Activated CD4-positive, alpha-beta T cell treated with anti-CD3 and anti-CD28 coated beads, Interleukin-2, amount 10 ng/mL, durations not matched to agents 7 days and 5 days (primary cell): ENCODE data around the gene SLC25A21. TPM values are rescaled to one million over a fixed set of nuclear protein-coding genes. Genes with fewer than 3 reads are reported as not detected.
"Not testable (repeated sequence)": the region's sequence is repeated elsewhere in the genome, so short reads cannot be mapped to it uniquely, and the experiment has no call there.

Source experiments
- CTCF ChIA-PET: fragments of 350-600 bp; sonication (Branson Sonifier 250); formaldehyde crosslinking; loops from one replicate; lab custom pipeline; 2021; ENCODE audit warnings: antibody characterized with exemption; lab: Charles Lee
- POLR2A ChIA-PET: fragments of 350-600 bp; sonication (Branson Sonifier 250); formaldehyde crosslinking; loops from one replicate; lab custom pipeline; 2021; ENCODE audit warnings: antibody characterized with exemption; lab: Charles Lee
- DNase-seq: peaks from one replicate; pipeline ENCODE4 v3.0.0-alpha.2; 2020
- H3K27ac Mint-ChIP-seq: one replicate; pipeline ENCODE4 v1.8.0; 2021; ENCODE audit warnings: mild to moderate bottlenecking, moderate library complexity, mixed read lengths
- H3K27me3 Mint-ChIP-seq: one replicate; pipeline ENCODE4 v1.8.0; 2021; ENCODE audit warnings: mixed read lengths
- H3K36me3 Mint-ChIP-seq: one replicate; pipeline ENCODE4 v1.8.0; 2021; ENCODE audit warnings: low read depth, mixed read lengths
- H3K4me1 Mint-ChIP-seq: one replicate; pipeline ENCODE4 v1.8.0; 2021; ENCODE audit warnings: mixed read lengths
- H3K4me3 Mint-ChIP-seq: one replicate; pipeline ENCODE4 v1.8.0; 2021; ENCODE audit warnings: mild to moderate bottlenecking, moderate library complexity, mixed read lengths
- H3K9me3 Mint-ChIP-seq: one replicate; pipeline ENCODE4 v1.8.0; 2021; ENCODE audit warnings: mixed read lengths
- total RNA-seq, 2 experiments: library from RNA; stranded (reverse); gene quantifications; one replicate each; pipeline ENCODE4 v1.2.3, GENCODE V29; 2021

Gene SLC25A21
- total RNA-seq, 2 experiments from 2014 or later = not detected

DNA sequence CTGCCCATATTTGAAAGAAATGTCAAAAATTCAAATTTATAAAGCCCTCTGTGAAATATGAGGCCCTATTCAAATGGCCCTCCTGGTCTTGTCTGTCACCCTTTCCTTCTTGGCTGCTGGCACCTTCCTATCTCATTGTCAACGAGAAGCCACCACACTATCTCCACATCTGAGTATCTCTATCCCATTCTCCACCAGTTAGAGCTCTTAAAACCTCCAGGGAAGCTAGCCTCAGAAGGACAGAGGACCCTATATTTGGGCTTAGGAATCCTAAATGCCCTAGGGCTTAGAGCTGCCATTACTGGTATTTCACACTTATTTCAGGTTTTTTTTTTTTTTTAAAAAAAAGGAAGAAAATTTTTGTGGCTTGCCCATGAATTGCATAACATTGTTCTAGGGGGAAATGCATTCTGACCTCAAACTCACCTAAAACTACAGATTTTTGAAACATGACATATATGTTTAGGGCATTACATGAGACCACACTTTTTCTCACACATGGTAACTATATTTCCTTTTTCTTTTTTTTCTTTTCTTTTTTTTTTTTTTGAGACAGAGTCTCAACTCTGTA lies 25.0 kb downstream of the SLC25A21 start:
- ChIA-PET CTCF (no interaction called here), POLR2A (no interaction called here)
- no peaks in the 10 kb centered on the region for H3K9me3 Mint-ChIP-seq
- H3K36me3 Mint-ChIP-seq = no peaks in the 10 kb centered on the region
- no peaks in the 10 kb centered on the region for H3K4me1 Mint-ChIP-seq
- H3K4me3 Mint-ChIP-seq = no peak overlapping the region
- no peak for DNase-seq
- no peaks in the 10 kb centered on the region for H3K27me3 Mint-ChIP-seq
- H3K27ac Mint-ChIP-seq = no peak overlapping the region

DNA sequence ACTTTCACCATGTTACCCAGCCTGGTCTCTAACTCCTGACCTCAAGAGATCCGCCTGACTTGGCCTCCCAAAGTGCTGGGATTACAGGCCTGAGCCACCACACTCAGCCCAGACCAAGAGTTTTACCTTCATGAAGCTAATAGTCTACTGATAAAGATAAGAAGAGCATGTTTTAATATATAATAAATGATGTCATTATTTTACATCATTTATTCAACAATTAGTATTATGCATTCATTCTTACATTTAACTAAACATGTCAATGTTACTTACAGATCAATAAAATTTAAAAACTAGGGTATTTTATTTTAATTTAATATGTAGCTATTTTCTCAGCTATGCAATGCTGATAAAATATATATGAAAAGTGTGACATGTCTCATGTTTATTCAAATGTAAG lies 26.0 kb downstream of the SLC25A21 start:
- H3K9me3 Mint-ChIP-seq, CTCF ChIA-PET, H3K27ac Mint-ChIP-seq, POLR2A ChIA-PET, H3K4me1 Mint-ChIP-seq, H3K36me3 Mint-ChIP-seq, H3K27me3 Mint-ChIP-seq, DNase-seq, H3K4me3 Mint-ChIP-seq: not testable (repeated sequence)

DNA sequence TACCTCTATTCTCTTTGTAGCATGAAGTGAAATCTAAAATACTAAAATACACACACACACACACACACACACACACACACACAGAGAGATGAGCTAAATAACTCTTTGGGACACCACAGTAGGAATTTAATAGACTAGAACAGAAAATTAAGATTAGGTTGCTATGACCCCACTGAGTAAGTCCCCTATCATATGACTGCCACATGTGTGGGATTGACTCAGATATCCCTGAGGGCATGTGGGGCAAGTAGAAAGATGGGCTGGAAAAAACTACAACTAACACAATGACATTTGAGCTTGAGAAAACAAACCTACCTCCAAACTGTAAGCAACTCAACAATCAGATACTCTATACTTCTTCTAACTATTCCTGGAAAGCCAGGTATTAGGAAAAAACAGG lies 27.0 kb downstream of the SLC25A21 start:
- no peaks in the 10 kb centered on the region for H3K36me3 Mint-ChIP-seq
- DNase-seq = no peak
- ChIA-PET CTCF (no interaction called here), POLR2A (no interaction called here)
- H3K4me3 Mint-ChIP-seq = no peak overlapping the region
- no peaks in the 10 kb centered on the region for H3K27me3 Mint-ChIP-seq
- H3K4me1 Mint-ChIP-seq = no peaks in the 10 kb centered on the region
- H3K9me3 Mint-ChIP-seq = no peaks in the 10 kb centered on the region
- no peak overlapping the region for H3K27ac Mint-ChIP-seq

DNA sequence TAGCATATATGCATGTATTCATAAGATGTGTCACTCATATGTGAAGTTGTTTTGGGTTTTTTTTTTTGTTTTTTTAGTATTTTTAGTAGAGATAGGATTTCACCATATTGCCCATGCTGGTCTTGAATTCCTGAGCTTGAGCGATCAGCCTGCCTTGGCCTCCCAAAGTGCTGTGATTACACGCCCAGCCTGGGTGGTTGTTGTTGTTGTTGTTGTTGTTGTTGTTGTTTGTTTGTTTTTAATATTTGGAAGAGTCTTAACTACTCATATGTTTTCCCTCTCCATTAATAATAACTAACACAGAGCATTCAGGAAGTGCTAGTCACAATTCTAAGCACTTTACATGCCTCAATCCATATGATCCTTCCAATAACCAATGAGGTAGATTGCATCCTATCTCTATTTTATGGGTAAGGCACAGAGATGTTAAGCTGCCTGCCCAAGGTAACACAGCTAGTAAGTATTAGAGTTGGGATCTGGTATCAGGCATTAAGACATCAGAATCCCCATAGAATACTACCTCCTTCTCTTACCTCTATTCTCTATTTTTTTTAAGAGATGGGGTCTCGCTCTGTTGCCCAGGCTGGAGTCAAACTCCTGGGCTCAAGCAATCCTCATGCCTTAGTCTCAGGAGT lies 27.6 kb downstream of the SLC25A21 start:
- no peak overlapping the region for H3K27ac Mint-ChIP-seq
- no peaks in the 10 kb centered on the region for H3K36me3 Mint-ChIP-seq
- no peaks in the 10 kb centered on the region for H3K9me3 Mint-ChIP-seq
- CTCF ChIA-PET = no interaction called here
- H3K4me3 Mint-ChIP-seq = no peak overlapping the region
- no peaks in the 10 kb centered on the region for H3K27me3 Mint-ChIP-seq
- H3K4me1 Mint-ChIP-seq = no peaks in the 10 kb centered on the region
- POLR2A ChIA-PET = no interaction called here
- no peak for DNase-seq

DNA sequence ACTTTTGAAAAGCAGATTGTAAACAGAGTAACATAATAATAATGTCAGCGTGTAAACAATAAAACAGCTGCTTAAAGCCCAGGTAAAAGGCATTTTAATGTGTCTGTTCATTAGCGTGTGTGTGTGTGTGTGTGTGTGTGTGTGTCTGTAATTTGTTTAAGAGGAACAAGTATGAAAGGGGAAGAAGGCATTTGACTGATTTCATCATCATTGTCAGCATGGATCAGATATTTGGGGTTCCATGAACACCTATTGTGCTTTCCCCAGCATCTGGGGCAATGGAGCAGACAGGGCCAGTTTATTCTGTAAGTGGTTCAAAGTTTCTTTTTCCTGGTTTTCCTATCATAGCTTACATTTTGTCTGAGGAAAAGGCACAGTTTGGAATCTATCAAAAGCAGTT lies 28.9 kb downstream of the SLC25A21 start:
- Mint-ChIP-seq H3K4me3 (no peak overlapping the region), H3K27me3 (no peaks in the 10 kb centered on the region), H3K9me3 (no peaks in the 10 kb centered on the region), H3K4me1 (no peaks in the 10 kb centered on the region), H3K27ac (no peak overlapping the region), H3K36me3 (no peaks in the 10 kb centered on the region)
- ChIA-PET POLR2A (no interaction called here), CTCF (no interaction called here)
- no peak for DNase-seq

DNA sequence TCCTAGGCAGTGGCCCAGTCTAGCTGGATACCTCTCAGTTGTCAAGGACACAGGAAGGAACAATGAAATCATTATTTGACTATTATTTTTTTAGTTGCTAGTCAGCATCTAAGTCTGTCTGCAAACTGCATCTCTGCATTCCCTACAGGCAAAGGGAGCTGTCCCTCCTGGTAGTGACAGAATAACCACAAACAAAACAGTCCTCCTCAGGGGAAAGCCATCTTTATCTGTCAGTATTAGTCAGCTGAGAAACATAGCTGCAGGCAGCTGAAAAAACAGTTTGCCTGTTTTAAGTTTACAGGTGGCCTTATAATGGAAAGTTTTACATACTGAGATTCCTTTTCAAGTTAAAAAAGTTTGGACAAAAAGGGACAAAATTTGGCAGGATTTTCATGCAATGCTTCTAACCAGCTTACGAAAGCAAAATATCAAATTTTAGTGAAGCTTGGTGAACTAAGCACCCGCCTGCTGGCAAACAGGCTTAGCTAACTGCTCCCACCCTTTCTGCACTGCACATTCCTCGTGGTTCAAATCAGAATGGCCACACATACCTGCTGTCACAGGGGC lies 29.5 kb downstream of the SLC25A21 start:
- no peak for DNase-seq
- Mint-ChIP-seq H3K27me3 (no peaks in the 10 kb centered on the region), H3K4me1 (no peaks in the 10 kb centered on the region), H3K9me3 (no peaks in the 10 kb centered on the region), H3K36me3 (no peaks in the 10 kb centered on the region), H3K27ac (no peak overlapping the region), H3K4me3 (no peak overlapping the region)
- ChIA-PET CTCF (no interaction called here), POLR2A (no interaction called here)

DNA sequence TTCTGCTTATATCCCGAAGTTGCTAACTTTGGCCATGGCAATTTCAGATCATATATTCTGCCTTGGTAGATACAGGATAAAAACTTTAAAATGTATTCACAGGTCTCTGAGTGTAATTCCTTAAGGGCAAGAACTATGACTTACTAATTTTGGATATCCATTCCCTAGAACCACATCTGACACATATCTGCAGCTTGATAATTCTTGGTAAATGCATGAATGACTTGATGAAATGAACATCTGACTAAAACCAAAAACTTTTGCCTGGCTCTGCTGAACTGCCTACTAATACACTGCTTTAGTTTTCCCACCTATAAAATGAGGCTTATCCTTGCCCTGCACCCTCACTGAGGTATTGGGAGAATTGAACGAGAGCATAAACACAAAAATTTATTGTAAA lies 32.2 kb downstream of the SLC25A21 start:
- no peaks in the 10 kb centered on the region for H3K36me3 Mint-ChIP-seq
- no peak overlapping the region for H3K27ac Mint-ChIP-seq
- ChIA-PET POLR2A (no interaction called here), CTCF (no interaction called here)
- no peaks in the 10 kb centered on the region for H3K4me1 Mint-ChIP-seq
- no peaks in the 10 kb centered on the region for H3K27me3 Mint-ChIP-seq
- no peaks in the 10 kb centered on the region for H3K9me3 Mint-ChIP-seq
- no peak for DNase-seq
- no peak overlapping the region for H3K4me3 Mint-ChIP-seq

DNA sequence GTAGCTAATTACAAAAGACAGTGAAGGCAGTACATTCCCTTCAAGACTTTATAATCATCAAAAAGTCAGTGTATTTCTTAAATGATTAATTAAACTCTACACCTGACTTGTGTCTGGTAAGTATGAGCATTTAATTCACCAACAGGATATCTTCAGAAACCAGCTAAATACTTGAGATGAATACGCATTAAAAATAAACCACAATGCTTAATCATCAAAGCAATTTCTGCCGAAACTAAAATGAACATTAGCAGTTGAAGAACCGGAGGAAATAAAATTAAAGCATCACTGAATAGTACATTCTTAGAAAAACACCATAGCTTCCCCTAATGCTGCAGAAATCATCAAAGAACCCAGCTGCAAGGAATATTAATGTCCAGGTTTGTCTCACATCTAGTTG lies 32.7 kb downstream of the SLC25A21 start:
- H3K9me3 Mint-ChIP-seq = no peaks in the 10 kb centered on the region
- POLR2A ChIA-PET = no interaction called here
- H3K4me3 Mint-ChIP-seq = no peak overlapping the region
- CTCF ChIA-PET = no interaction called here
- H3K27ac Mint-ChIP-seq = no peak overlapping the region
- no peaks in the 10 kb centered on the region for H3K4me1 Mint-ChIP-seq
- no peaks in the 10 kb centered on the region for H3K36me3 Mint-ChIP-seq
- DNase-seq = no peak
- H3K27me3 Mint-ChIP-seq = no peaks in the 10 kb centered on the region

DNA sequence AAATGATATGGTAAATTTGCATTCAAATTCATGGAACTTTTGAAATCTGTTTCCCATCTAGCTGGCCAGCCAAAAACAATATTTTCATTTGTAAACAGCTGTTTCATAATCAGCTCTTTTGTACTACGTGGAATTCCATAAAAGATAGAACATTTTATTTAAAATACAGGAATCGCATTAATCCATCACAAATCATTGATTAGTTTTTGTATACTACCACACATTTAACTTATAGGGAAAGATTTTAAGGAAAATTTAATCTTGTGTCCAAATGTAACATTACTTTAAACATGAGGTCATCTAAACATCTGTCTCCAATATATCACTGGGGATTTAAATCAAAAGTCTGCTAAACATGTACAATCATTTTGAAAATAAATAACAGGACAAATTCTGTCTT lies 33.5 kb downstream of the SLC25A21 start:
- no peaks in the 10 kb centered on the region for H3K4me1 Mint-ChIP-seq
- no peak overlapping the region for H3K27ac Mint-ChIP-seq
- DNase-seq = no peak
- no peak overlapping the region for H3K4me3 Mint-ChIP-seq
- H3K9me3 Mint-ChIP-seq = no peaks in the 10 kb centered on the region
- no peaks in the 10 kb centered on the region for H3K36me3 Mint-ChIP-seq
- no peaks in the 10 kb centered on the region for H3K27me3 Mint-ChIP-seq
- POLR2A ChIA-PET = no interaction called here
- CTCF ChIA-PET = no interaction called here

DNA sequence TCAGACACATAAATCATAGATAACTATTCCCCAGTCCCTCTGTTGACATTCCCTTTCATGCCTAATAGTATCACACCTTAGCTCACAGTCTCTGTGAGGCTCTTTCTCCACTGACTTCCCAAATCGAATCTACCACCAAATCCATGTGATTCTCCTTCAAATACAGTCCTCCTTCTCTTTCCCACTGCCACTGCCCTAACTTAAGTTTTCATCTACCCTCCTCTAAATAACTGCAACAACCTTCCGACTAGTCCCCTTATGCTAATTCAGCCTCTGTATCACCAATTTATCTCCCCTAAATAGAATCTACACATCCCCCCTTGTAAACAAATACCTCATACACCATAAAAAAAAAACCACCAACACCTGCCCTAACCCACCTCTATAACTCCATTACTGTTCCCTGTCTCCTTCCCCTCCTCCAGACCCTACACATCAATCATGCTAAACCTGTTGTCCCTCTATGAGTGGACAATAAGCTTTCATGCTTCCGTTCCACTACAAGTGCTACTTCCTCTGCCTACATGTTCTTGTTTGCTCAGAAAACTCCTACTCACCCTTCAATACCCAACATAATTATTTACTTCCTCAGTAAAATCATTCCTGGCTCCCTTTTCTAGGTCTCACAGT lies 39.0 kb downstream of the SLC25A21 start:
- H3K4me3 Mint-ChIP-seq = no peak overlapping the region
- ChIA-PET POLR2A (no interaction called here), CTCF (no interaction called here)
- H3K4me1 Mint-ChIP-seq = no peaks in the 10 kb centered on the region
- DNase-seq = no peak
- no peaks in the 10 kb centered on the region for H3K36me3 Mint-ChIP-seq
- H3K9me3 Mint-ChIP-seq = peaks cover 1% of the 10 kb centered on the region
- H3K27ac Mint-ChIP-seq = no peak overlapping the region
- no peaks in the 10 kb centered on the region for H3K27me3 Mint-ChIP-seq

DNA sequence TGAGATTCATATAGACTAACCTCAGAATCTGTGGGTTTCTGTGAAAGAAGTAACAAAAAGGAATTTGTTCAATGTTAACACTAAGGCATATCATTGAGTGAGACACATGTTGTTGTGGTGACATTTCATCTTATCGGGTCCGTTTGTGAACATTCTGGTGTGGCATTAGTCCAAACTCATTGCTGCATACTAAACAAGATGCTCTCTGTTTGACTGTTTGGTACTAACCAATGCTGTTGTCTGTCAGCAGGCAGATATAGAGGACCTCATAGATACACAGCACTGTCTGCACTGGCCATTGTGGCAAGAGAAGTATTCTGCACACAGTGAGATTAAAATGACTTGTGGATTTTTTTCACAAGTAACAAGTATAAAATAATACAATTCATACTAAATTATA lies 41.2 kb downstream of the SLC25A21 start:
- H3K4me3 Mint-ChIP-seq = no peak overlapping the region
- POLR2A ChIA-PET = no interaction called here
- DNase-seq = no peak
- CTCF ChIA-PET = no interaction called here
- no peaks in the 10 kb centered on the region for H3K27me3 Mint-ChIP-seq
- no peak overlapping the region for H3K27ac Mint-ChIP-seq
- no peaks in the 10 kb centered on the region for H3K36me3 Mint-ChIP-seq
- peaks cover 1% of the 10 kb centered on the region for H3K9me3 Mint-ChIP-seq
- H3K4me1 Mint-ChIP-seq = no peaks in the 10 kb centered on the region

DNA sequence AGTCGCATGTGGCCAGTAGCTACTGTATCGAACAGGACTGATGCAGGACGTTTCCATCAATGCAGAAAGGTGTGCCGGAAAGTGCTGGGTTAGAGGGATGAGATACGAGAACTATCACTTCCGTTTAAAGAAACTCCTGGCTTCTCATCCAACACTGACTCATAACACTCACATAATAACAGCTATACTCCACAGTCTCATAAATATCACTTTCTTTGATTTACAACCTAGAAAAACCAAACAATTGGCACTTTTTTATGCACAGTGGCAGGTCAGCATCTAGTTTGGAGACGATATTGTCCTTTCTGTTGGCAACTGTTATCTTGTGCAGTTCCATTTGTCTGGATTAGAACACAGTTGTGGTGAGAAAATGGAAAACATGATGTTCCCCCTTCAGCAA lies 43.4 kb downstream of the SLC25A21 start:
- no peaks in the 10 kb centered on the region for H3K4me1 Mint-ChIP-seq
- no peak overlapping the region for H3K4me3 Mint-ChIP-seq
- H3K36me3 Mint-ChIP-seq = no peaks in the 10 kb centered on the region
- DNase-seq = no peak
- POLR2A ChIA-PET = no interaction called here
- H3K9me3 Mint-ChIP-seq = peaks cover 1% of the 10 kb centered on the region
- H3K27ac Mint-ChIP-seq = no peak overlapping the region
- CTCF ChIA-PET = no interaction called here
- no peaks in the 10 kb centered on the region for H3K27me3 Mint-ChIP-seq

DNA sequence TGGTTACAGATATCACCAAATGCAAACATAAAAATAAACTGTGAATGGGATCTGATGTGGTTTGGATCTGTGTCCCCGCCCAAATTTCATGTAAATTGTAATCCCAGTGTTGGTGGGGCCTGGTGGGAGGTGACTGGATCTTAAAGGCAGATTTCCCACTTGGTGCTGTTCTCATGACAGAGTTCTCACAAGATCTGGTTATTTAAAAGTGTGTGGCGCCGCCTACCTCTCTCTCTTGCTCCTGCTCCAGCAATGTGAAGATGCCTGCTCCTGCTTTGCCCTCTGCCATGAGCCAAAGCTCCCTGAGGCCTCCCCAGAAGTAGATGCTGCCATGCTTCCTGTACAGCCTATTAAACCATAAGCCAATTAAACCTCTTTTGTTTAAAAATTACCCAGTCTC lies 47.8 kb downstream of the SLC25A21 start:
- Mint-ChIP-seq H3K27me3 (no peaks in the 10 kb centered on the region), H3K27ac (no peak overlapping the region), H3K4me1 (no peaks in the 10 kb centered on the region), H3K9me3 (peaks cover 1% of the 10 kb centered on the region), H3K4me3 (no peak overlapping the region), H3K36me3 (no peaks in the 10 kb centered on the region)
- DNase-seq = no peak
- POLR2A ChIA-PET = no interaction called here
- CTCF ChIA-PET = interaction anchor here (0.6 kb wide), 1 partner anchor 51 kb away, joined by 4 read pairs; no protein-coding TSS in a partner anchor
